Activated CD4-positive, alpha-beta memory T cell treated with anti-CD3 and anti-CD28 coated beads, Interleukin-2, amount 10 ng/mL, durations not matched to agents 7 days and 5 days (primary cell): ENCODE measurements around the gene MUC15. TPM values are rescaled to one million over a fixed set of nuclear protein-coding genes. Genes with fewer than 3 reads are reported as not detected.

Experiments
- CTCF ChIA-PET: fragments of 350-600 bp; sonication (Branson Sonifier 250); formaldehyde crosslinking; loops from one replicate; lab custom pipeline; 2021; ENCODE audit warnings: antibody characterized with exemption, inconsistent platforms; lab: Charles Lee
- POLR2A ChIA-PET: fragments of 350-600 bp; sonication (Branson Sonifier 250); formaldehyde crosslinking; loops from one replicate; lab custom pipeline; 2021; ENCODE audit warnings: antibody characterized with exemption; lab: Charles Lee
- DNase-seq: peaks from one replicate; pipeline ENCODE4 v3.0.0-alpha.2; 2020
- H3K27ac Mint-ChIP-seq: one replicate; pipeline ENCODE4 v1.8.0; 2021; ENCODE audit warnings: mild to moderate bottlenecking, mixed read lengths
- H3K27me3 Mint-ChIP-seq: one replicate; pipeline ENCODE4 v1.8.0; 2021; ENCODE audit warnings: mixed read lengths
- H3K36me3 Mint-ChIP-seq: one replicate; pipeline ENCODE4 v1.8.0; 2021; ENCODE audit warnings: low read depth, mixed read lengths
- H3K4me1 Mint-ChIP-seq: one replicate; pipeline ENCODE4 v1.8.0; 2021; ENCODE audit warnings: mixed read lengths
- H3K4me3 Mint-ChIP-seq: one replicate; pipeline ENCODE4 v1.8.0; 2021; ENCODE audit warnings: mild to moderate bottlenecking, mixed read lengths
- H3K9me3 Mint-ChIP-seq: one replicate; pipeline ENCODE4 v1.8.0; 2021; ENCODE audit warnings: mixed read lengths
- total RNA-seq, 2 experiments: library from RNA; stranded (reverse); gene quantifications; one replicate each; pipeline ENCODE4 v1.2.3, GENCODE V29; 2021

MUC15 gene
- total RNA-seq, 2 experiments from 2014 or later: not detected

DNA sequence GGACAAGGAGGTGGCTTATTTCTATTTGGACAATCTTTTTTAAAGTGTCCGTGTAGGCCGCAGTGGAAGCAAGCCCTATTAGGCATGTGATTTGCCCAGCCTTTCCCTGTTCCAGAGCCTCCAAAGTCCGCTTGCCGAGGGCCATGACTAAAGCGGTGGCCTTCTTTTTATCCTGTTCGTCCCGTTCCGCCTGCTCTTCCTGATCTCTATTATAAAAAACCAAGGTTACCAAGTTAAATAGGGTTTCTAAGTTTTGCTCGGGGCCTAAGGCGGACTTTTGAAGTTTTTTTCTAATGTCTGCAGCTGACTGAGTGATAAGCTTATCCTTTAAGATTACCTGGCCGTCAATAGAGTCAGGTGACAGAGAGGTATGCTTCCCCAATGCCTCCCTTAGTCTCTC lies 21.6 kb upstream of the MUC15 start:
- CTCF ChIA-PET: no interaction called here
- no peak overlapping the region for H3K27ac Mint-ChIP-seq
- H3K36me3 Mint-ChIP-seq: no peaks in the 10 kb centered on the region
- H3K9me3 Mint-ChIP-seq: peaks cover 24% of the 10 kb centered on the region
- POLR2A ChIA-PET: no interaction called here
- no peaks in the 10 kb centered on the region for H3K27me3 Mint-ChIP-seq
- DNase-seq: no peak
- H3K4me1 Mint-ChIP-seq: no peaks in the 10 kb centered on the region
- no peak overlapping the region for H3K4me3 Mint-ChIP-seq

DNA sequence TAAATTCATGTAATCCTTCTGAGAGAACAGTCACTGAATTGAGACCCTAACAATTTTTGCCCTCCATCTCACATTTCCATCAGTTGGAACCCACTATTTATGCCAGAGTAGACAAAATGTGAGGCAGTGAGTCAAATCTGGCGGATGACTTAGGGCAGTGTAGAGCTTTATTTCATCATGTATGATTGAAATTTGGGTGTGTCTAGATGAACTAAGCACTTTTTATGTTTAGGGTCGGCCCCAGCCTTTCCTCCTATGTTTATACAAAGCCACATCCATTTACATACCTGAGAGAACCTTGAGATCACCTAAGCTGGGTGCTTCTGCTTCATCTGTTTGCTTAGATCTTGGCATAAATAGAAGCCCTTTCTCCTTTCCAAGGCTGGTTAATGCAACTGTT lies 15.0 kb upstream of the MUC15 start:
- POLR2A ChIA-PET: no interaction called here
- no peaks in the 10 kb centered on the region for H3K27me3 Mint-ChIP-seq
- no peak overlapping the region for H3K4me3 Mint-ChIP-seq
- no peaks in the 10 kb centered on the region for H3K4me1 Mint-ChIP-seq
- H3K9me3 Mint-ChIP-seq: peaks cover 17% of the 10 kb centered on the region
- CTCF ChIA-PET: no interaction called here
- no peak overlapping the region for H3K27ac Mint-ChIP-seq
- no peak for DNase-seq
- H3K36me3 Mint-ChIP-seq: no peaks in the 10 kb centered on the region

DNA sequence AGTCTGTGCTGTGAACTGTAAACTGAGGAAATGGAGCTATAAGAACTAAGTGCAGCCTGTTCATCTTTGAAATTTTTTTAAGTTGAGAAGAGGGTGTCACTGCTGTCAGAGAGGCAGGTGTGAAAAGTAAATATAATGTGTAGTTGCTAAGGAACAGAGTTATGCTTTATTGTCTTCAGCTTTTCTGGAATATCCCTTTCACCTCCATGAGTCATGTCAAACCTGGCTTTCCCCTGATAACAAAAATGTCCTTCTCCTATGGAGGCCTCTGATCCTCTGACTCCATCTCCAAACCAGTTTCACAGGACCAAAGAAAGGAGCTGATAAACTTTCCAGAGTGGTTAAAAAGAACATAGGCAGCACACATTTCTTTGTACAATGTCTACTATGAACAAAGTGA lies 12.8 kb upstream of the MUC15 start:
- no peak overlapping the region for H3K4me3 Mint-ChIP-seq
- no peaks in the 10 kb centered on the region for H3K36me3 Mint-ChIP-seq
- no peaks in the 10 kb centered on the region for H3K27me3 Mint-ChIP-seq
- H3K9me3 Mint-ChIP-seq: peaks cover 6% of the 10 kb centered on the region
- no peak for DNase-seq
- CTCF ChIA-PET: no interaction called here
- POLR2A ChIA-PET: no interaction called here
- H3K4me1 Mint-ChIP-seq: no peaks in the 10 kb centered on the region
- H3K27ac Mint-ChIP-seq: no peak overlapping the region

DNA sequence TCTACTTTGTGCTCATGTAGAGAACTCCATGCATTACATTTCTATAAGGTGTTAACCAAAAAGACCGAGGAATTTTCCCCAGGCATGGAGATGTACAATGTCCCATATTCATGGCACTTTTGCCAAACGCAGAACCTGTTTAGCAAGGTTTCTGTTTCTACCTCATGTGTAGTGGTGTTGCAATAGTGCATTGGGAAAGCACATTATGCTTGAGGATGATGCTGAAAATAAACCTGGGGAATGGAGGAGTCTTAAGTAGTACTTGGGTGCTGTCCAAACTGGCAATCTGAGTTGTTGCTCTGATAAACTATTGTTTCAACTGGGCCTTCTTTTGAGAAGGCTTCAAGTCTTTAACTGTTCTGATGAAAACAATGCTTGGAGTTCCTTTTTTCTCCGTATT lies 11.5 kb upstream of the MUC15 start:
- H3K9me3 Mint-ChIP-seq: peaks cover 1% of the 10 kb centered on the region
- POLR2A ChIA-PET: no interaction called here
- no peaks in the 10 kb centered on the region for H3K4me1 Mint-ChIP-seq
- no peak for DNase-seq
- no peak overlapping the region for H3K27ac Mint-ChIP-seq
- no peaks in the 10 kb centered on the region for H3K27me3 Mint-ChIP-seq
- H3K36me3 Mint-ChIP-seq: no peaks in the 10 kb centered on the region
- H3K4me3 Mint-ChIP-seq: no peak overlapping the region
- CTCF ChIA-PET: no interaction called here

DNA sequence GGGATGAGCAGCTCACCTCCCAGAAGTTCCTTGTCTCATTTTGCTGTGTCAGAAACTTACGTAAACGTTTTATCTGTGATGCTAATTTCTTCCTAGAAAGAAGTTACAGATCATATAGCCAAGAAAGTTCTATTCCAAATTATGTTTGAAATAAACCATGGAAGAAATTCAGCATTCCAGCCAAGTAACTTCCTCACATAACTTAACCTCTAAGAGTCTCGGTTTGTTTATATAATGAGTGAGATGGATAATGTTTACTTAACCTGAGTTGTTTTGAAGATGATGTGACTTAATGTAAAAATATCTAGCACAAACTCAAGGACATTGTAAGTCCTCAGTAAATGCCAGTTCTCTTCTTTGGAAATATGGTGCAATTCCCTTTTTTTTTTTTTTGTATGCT lies 8.9 kb upstream of the MUC15 start:
- CTCF ChIA-PET: no interaction called here
- no peak for DNase-seq
- no peak overlapping the region for H3K4me3 Mint-ChIP-seq
- peaks cover 1% of the 10 kb centered on the region for H3K9me3 Mint-ChIP-seq
- H3K27me3 Mint-ChIP-seq: no peaks in the 10 kb centered on the region
- POLR2A ChIA-PET: no interaction called here
- no peaks in the 10 kb centered on the region for H3K4me1 Mint-ChIP-seq
- H3K27ac Mint-ChIP-seq: no peak overlapping the region
- H3K36me3 Mint-ChIP-seq: no peaks in the 10 kb centered on the region

DNA sequence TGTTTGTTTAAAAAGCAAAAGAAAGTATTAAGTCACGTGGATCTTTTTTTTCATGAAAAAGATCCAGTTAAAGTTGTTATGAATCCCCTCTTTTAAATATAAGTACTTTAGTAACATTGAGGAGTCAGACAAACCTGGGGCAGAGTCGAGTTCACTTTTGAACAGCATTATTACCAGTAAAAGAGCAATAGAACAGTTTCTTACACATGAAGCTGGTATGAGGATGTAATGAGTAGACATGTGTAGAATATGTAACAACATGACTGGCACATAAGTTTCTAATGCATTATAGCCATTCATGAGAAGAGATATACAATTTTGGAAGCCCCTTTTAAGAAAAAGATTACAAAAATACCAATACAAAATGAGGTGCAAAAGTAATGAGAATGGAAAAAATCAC lies 7.6 kb upstream of the MUC15 start:
- no peak overlapping the region for H3K4me3 Mint-ChIP-seq
- no peaks in the 10 kb centered on the region for H3K27me3 Mint-ChIP-seq
- no peak for DNase-seq
- CTCF ChIA-PET: no interaction called here
- H3K9me3 Mint-ChIP-seq: peaks cover 1% of the 10 kb centered on the region
- no peaks in the 10 kb centered on the region for H3K36me3 Mint-ChIP-seq
- POLR2A ChIA-PET: no interaction called here
- H3K27ac Mint-ChIP-seq: no peak overlapping the region
- no peaks in the 10 kb centered on the region for H3K4me1 Mint-ChIP-seq

DNA sequence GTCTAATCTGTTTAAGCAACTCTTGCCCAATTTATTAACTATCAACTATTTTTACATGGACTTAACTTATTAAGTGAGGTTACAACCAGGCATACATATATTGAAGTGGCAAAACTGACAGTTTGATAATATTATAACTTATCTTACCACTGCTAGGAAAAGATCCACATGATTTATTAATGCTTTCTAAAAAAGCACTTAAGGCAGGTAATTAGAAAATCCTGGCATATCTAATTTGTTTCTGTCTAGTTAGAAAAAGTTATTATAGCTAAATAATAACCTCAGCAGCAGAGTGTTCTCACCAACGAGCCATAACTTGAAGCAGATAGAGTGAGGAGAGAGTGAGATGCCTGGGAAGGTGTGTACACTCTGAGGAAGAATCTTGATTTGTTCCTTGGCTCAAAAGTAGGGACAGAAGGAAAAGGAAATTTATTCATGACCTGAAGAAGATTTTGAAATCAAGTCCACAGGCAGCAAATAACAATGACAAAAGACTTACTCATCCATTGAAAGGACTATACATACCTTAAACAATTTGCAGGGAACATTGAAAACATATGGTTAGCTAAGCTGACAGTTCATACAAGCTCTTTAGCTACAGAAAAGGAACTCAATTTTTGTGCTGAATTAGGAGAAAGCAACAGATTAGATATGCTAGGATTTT lies 7.1 kb upstream of the MUC15 start:
- H3K36me3 Mint-ChIP-seq: no peaks in the 10 kb centered on the region
- H3K4me3 Mint-ChIP-seq: no peak overlapping the region
- POLR2A ChIA-PET: no interaction called here
- no peaks in the 10 kb centered on the region for H3K27me3 Mint-ChIP-seq
- no peaks in the 10 kb centered on the region for H3K4me1 Mint-ChIP-seq
- H3K27ac Mint-ChIP-seq: no peak overlapping the region
- DNase-seq: no peak
- H3K9me3 Mint-ChIP-seq: peaks cover 1% of the 10 kb centered on the region
- CTCF ChIA-PET: no interaction called here

DNA sequence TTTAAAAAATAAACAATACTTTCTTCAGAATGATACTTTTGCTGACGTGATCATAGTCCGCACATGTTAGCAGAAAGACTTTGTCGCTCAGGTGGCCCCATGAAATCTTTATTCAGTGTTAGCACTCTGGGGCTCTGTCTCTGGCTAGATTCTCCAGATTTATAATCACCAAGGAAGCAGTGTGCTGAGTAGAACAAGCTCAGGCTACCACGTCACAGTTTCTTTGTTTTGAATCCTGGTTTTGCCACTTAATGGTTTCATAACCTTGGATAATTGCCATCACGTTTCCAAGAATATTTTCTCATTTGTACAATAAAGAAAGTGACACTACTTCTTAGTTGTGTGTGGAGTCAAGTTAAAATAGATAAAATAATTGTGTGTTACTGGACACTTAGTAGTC lies 3.9 kb upstream of the MUC15 start:
- CTCF ChIA-PET: no interaction called here
- no peak overlapping the region for H3K4me3 Mint-ChIP-seq
- H3K4me1 Mint-ChIP-seq: no peaks in the 10 kb centered on the region
- POLR2A ChIA-PET: no interaction called here
- H3K36me3 Mint-ChIP-seq: no peaks in the 10 kb centered on the region
- H3K27ac Mint-ChIP-seq: no peak overlapping the region
- DNase-seq: no peak
- H3K27me3 Mint-ChIP-seq: no peaks in the 10 kb centered on the region
- peaks cover 4% of the 10 kb centered on the region for H3K9me3 Mint-ChIP-seq

DNA sequence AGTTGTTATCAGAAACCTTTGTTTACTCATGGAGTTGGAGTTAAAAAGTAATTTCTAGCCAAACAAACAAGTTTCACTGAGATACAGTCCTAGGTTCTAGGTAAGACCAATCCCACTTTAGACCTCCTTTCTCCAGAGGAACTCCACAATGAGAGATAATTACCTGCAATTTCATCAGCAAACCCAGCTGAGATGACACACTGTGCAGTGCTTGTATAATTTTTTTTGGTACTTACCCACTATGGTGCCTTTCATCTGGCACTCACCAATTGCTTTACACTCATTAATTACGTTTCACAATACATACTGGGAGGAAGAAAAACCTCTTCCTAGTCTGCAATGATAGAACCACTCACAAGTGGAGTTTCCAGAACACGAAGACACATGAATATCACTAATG lies 1.8 kb upstream of the MUC15 start:
- Mint-ChIP-seq H3K9me3 (peaks cover 4% of the 10 kb centered on the region), H3K4me1 (no peaks in the 10 kb centered on the region)
- POLR2A ChIA-PET: no interaction called here

DNA sequence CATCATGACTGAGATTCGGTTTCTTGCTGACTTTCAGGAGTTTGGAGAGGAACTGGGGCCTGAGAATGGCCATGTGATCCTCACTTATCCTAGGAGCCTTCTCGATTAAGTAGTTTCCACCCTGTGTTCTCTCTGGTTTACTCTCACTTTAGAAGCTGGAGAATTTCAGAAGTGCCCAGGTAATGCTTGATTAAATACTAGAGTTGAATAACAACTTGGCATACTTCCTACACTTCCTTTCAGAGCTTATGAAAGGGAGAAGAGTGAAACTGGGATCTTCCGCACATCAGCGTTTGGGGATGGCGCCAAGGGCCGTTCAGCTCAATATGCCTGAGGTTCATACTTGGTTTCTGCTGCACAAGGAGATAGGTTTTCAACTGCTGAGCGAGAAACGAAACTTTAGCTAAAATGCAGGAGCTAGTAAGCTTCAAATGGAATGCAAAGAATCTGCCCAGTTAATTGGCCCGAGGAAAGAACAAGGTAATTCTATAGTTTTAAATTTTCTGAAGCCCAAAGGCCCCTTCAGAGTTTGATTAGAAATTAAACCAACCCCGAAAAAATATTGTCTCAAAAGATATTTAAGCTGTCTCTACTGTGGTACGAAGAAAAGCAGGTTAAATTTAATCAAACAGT lies 823 bp upstream of the MUC15 start:
- no peaks in the 10 kb centered on the region for H3K4me1 Mint-ChIP-seq
- POLR2A ChIA-PET: no interaction called here
- H3K36me3 Mint-ChIP-seq: no peaks in the 10 kb centered on the region
- H3K27me3 Mint-ChIP-seq: no peaks in the 10 kb centered on the region
- no peak overlapping the region for H3K27ac Mint-ChIP-seq
- CTCF ChIA-PET: no interaction called here
- peaks cover 4% of the 10 kb centered on the region for H3K9me3 Mint-ChIP-seq
- no peak overlapping the region for H3K4me3 Mint-ChIP-seq
- no peak for DNase-seq

More for the DNA sequence above, 1.8 kb upstream of the MUC15 start:
- Mint-ChIP-seq H3K27ac (no peak overlapping the region), H3K27me3 (no peaks in the 10 kb centered on the region), H3K4me3 (no peak overlapping the region), H3K36me3 (no peaks in the 10 kb centered on the region)
- no peak for DNase-seq
- CTCF ChIA-PET: no interaction called here

DNA sequence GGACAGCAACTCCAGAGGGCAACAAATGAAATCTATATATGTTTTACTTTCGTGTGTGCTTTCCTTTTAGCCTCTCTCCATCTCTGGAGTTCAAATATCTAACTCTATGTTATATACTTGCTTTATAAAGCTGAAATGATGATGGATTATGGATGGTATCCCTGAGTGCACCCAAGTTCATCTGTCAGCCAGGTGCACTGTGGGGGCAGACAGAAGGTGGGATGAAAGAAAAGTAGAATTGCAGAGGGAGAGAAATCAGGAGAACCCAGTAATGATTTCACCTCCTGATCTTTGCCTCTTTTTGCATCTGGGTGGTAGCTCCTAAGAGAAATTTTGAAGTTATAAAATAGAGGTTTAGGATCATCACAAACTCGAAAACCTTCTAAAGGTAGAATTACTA lies 2.4 kb downstream of the MUC15 start:
- H3K9me3 Mint-ChIP-seq: peaks cover 4% of the 10 kb centered on the region
- H3K36me3 Mint-ChIP-seq: no peaks in the 10 kb centered on the region
- CTCF ChIA-PET: no interaction called here

DNA sequence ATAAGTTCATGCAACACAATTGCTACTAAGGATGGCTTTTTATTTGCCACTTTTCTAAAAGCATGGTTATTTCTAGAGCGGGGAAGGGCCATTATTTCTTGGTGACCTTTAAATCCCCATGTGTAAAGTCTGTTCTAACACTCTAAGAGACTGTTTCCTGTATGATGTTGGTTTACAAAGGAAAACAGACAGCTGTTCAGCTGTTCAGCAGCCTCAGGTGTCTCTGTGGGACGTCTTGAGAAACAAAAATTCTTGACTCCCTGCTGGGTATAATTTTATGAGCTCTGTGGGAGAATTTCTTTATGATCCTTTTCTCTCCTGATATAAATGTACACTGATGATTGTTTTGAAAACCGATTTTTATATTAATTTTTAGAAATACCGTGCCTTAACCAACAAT lies 13.9 kb downstream of the MUC15 start:
- no peaks in the 10 kb centered on the region for H3K27me3 Mint-ChIP-seq
- H3K27ac Mint-ChIP-seq: no peak overlapping the region
- no peak overlapping the region for H3K4me3 Mint-ChIP-seq
- CTCF ChIA-PET: no interaction called here
- POLR2A ChIA-PET: no interaction called here
- H3K9me3 Mint-ChIP-seq: peaks cover 4% of the 10 kb centered on the region
- no peaks in the 10 kb centered on the region for H3K36me3 Mint-ChIP-seq
- DNase-seq: no peak
- no peaks in the 10 kb centered on the region for H3K4me1 Mint-ChIP-seq

More for the DNA sequence above, 2.4 kb downstream of the MUC15 start:
- POLR2A ChIA-PET: no interaction called here
- Mint-ChIP-seq H3K27ac (no peak overlapping the region), H3K4me3 (no peak overlapping the region), H3K4me1 (no peaks in the 10 kb centered on the region), H3K27me3 (no peaks in the 10 kb centered on the region)
- no peak for DNase-seq

DNA sequence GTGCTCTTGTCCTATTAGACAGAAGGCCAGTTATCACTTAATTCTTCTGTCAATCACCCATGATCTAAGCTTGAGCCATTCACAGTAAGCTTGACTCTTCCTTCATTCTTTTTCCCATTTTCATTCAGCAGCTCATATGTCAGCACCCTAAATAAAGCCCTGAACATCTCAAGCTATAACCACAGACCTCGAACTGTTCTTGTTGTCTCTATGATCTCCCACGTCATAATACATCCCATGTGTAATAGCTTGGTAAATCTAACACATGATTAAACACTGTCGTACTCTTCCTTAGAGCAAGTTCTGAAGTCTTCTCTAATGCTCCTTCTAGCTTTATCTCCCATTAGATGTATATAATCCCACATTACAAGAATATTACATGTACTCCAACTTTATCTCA lies 14.4 kb downstream of the MUC15 start:
- DNase-seq: no peak
- Mint-ChIP-seq H3K4me1 (no peaks in the 10 kb centered on the region), H3K27ac (no peak overlapping the region), H3K4me3 (no peak overlapping the region), H3K27me3 (no peaks in the 10 kb centered on the region), H3K9me3 (peaks cover 4% of the 10 kb centered on the region), H3K36me3 (no peaks in the 10 kb centered on the region)
- POLR2A ChIA-PET: no interaction called here
- CTCF ChIA-PET: no interaction called here

DNA sequence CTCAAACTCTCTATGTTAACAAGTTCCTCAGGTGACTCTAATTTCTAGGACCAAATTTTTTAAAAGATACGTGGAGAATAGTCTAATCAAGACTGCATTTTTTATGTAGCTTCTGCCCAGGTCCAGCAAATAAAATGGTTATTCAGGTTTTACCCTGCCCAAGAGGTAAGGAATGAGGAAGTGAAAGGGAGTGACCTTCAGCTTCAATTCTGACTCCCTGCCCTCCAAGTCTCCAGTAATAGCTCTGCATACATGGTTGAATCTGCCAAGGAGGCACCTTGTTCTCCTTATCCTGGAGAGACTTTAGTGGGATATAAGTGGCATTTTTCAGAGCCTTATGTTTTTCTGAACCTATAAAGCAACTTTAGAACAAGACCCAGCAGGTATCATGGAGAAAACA lies 15.5 kb downstream of the MUC15 start:
- H3K4me1 Mint-ChIP-seq: no peaks in the 10 kb centered on the region
- CTCF ChIA-PET: no interaction called here
- no peak for DNase-seq
- no peak overlapping the region for H3K4me3 Mint-ChIP-seq
- no peaks in the 10 kb centered on the region for H3K36me3 Mint-ChIP-seq
- H3K27me3 Mint-ChIP-seq: no peaks in the 10 kb centered on the region
- POLR2A ChIA-PET: no interaction called here
- H3K9me3 Mint-ChIP-seq: peaks cover 4% of the 10 kb centered on the region
- H3K27ac Mint-ChIP-seq: no peak overlapping the region
